Progenitor cell of endocrine pancreas (in vitro differentiated cells): Measurements from ENCODE around the gene CASP12. TPM values are rescaled to one million over a fixed set of nuclear protein-coding genes. Genes with fewer than 3 reads are reported as not detected.

Experiments used
- DNase-seq: peaks from one replicate; pipeline ENCODE4 v3.0.0; 2021; ENCODE audit warnings: low spot score; ENCODE audit not compliant: unreplicated experiment
- H3K27ac Mint-ChIP-seq: 2 replicates; pipeline ENCODE4 v1.8.0; 2021; ENCODE audit warnings: mild to moderate bottlenecking, moderate library complexity, mixed read lengths
- H3K27me3 Mint-ChIP-seq: 2 replicates; pipeline ENCODE4 v1.8.0; 2021; ENCODE audit warnings: mixed read lengths
- H3K36me3 Mint-ChIP-seq: 2 replicates; pipeline ENCODE4 v1.8.0; 2022; ENCODE audit warnings: mixed read lengths; ENCODE audit not compliant: insufficient read depth
- H3K4me1 Mint-ChIP-seq: 2 replicates; pipeline ENCODE4 v1.8.0; 2021; ENCODE audit warnings: low read depth, mixed read lengths
- H3K4me3 Mint-ChIP-seq: 2 replicates; pipeline ENCODE4 v1.8.0; 2021; ENCODE audit warnings: low read depth, mild to moderate bottlenecking, moderate library complexity, mixed read lengths
- H3K9me3 Mint-ChIP-seq: 2 replicates; pipeline ENCODE4 v1.8.0; 2021; ENCODE audit warnings: low read depth, mixed read lengths
- total RNA-seq: library from RNA; stranded (reverse); gene quantifications from 2 replicates; pipeline ENCODE4 v1.2.1, GENCODE V29; 2021
- TF ChIP-seq, protein P1 (sequence below): fragments of 200-600 bp; sonication (generic); IDR thresholded peaks from one replicate; pipeline ENCODE4 v1.5.0; 2021; ENCODE audit warnings: antibody characterized with exemption, mild to moderate bottlenecking; ENCODE audit not compliant: unreplicated experiment

Gene CASP12
- total RNA-seq, 1 donor from 2014 or later = not detected

DNA sequence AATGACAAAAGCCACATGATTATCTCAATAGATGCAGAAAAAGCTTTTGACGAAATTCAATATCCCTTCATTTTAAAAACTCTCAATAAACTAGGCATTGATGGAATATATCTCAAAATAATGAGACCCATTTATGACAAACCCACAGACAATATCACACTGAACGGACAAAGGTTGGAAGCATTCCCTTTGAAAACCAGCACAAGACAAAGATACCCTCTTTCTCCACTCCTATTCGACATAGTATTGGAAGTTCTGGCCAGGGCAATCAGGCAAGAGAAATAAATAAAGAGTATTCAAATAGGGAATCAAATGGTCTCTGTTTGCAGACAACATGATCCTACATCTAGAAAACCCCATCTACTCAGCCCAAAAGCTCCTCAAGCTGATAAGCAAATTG is 52.0 kb downstream of the CASP12 start:
- H3K36me3 Mint-ChIP-seq = no peaks in the 10 kb centered on the region
- no peak overlapping the region for H3K4me3 Mint-ChIP-seq
- TF ChIP-seq, protein P1, sequence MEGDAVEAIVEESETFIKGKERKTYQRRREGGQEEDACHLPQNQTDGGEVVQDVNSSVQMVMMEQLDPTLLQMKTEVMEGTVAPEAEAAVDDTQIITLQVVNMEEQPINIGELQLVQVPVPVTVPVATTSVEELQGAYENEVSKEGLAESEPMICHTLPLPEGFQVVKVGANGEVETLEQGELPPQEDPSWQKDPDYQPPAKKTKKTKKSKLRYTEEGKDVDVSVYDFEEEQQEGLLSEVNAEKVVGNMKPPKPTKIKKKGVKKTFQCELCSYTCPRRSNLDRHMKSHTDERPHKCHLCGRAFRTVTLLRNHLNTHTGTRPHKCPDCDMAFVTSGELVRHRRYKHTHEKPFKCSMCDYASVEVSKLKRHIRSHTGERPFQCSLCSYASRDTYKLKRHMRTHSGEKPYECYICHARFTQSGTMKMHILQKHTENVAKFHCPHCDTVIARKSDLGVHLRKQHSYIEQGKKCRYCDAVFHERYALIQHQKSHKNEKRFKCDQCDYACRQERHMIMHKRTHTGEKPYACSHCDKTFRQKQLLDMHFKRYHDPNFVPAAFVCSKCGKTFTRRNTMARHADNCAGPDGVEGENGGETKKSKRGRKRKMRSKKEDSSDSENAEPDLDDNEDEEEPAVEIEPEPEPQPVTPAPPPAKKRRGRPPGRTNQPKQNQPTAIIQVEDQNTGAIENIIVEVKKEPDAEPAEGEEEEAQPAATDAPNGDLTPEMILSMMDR = no peak
- no peaks in the 10 kb centered on the region for H3K27me3 Mint-ChIP-seq
- H3K27ac Mint-ChIP-seq = no peak overlapping the region
- H3K4me1 Mint-ChIP-seq = no peaks in the 10 kb centered on the region
- peaks cover 10% of the 10 kb centered on the region for H3K9me3 Mint-ChIP-seq
- DNase-seq = no peak

DNA sequence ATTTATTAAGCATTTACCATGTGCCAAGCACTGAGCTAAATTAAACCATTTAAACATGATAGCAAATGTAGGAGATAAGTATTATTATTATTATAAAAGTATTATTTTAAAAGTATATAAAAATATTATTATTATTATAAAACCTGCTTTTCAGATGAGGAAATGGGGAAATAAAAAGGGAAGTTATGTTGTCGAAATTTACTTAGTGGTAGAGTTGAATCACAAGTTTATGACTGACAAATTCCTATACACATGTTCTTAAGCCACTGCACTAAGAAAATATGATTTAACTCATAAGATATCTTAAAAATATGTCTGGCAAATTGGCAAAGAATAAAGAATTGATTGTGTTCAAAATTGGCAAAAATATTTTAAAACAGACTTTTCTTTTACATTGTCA is 53.8 kb downstream of the CASP12 start:
- no peak for DNase-seq
- Mint-ChIP-seq H3K27ac (no peak overlapping the region), H3K4me1 (no peaks in the 10 kb centered on the region), H3K27me3 (no peaks in the 10 kb centered on the region), H3K36me3 (no peaks in the 10 kb centered on the region), H3K4me3 (no peak overlapping the region), H3K9me3 (peaks cover 13% of the 10 kb centered on the region)
- TF ChIP-seq, protein P1 = no peak

DNA sequence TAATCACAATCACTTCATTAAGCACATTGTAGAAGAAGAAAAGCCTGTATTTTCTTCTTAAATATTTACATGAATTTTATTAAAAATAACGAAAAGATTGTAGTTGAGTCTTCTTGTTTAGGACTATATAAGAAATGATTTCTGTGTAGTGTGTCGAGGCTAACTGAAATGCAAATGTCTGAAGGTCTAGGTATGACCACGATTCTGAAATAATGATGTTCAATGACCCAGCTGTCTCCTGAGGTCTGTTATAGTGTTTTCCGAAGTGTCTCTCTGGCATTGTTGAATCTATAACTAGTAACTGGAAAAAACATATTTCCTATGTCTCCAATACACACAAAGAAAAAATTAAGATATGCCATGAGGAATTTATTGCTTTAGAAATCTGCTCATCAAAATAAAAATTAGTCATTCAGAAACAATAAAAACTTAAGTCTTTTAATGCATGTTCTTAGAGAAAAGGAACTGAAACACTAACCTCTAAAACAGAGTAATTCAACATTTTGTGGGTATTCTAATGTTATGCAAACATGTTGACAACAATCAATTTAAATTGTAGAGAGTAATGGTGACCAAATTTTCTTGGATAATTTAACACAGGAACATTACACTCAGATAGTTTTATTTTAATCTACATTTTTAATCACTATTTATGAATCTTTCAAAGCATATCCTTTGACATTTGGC is 55.0 kb downstream of the CASP12 start:
- Mint-ChIP-seq H3K36me3 (no peaks in the 10 kb centered on the region), H3K4me1 (no peaks in the 10 kb centered on the region), H3K9me3 (peaks cover 13% of the 10 kb centered on the region), H3K27me3 (no peaks in the 10 kb centered on the region), H3K27ac (no peak overlapping the region), H3K4me3 (no peak overlapping the region)
- TF ChIP-seq, protein P1 = no peak
- no peak for DNase-seq

DNA sequence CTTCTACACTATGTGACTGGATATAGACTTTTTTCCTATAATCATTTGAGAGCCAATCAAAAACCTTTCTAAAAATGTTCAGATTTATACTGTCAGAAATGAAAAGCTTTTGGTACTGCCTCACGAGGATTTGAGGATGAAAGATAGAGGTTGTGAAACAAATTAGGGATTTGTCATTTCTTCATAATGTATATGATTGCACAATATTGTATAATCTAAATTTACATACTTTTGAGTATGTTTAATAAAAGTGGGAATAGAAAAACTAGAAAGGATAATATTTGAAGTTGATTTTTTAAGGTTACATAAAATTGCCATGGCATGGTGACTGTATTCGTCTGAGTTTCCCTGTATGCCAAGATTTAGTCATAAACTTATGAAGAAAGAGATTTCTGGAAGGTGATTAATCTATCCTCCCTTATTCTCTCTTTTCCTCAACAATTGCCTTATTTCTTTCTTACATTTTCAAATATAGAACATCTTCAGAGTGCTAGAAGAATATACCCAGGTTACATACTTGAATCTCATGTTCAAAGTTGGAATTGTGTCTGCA is 56.2 kb downstream of the CASP12 start:
- no peaks in the 10 kb centered on the region for H3K36me3 Mint-ChIP-seq
- H3K27ac Mint-ChIP-seq = no peak overlapping the region
- H3K4me1 Mint-ChIP-seq = no peaks in the 10 kb centered on the region
- H3K4me3 Mint-ChIP-seq = no peak overlapping the region
- no peak for DNase-seq
- no peaks in the 10 kb centered on the region for H3K27me3 Mint-ChIP-seq
- peaks cover 13% of the 10 kb centered on the region for H3K9me3 Mint-ChIP-seq
- TF ChIP-seq, protein P1 = no peak

DNA sequence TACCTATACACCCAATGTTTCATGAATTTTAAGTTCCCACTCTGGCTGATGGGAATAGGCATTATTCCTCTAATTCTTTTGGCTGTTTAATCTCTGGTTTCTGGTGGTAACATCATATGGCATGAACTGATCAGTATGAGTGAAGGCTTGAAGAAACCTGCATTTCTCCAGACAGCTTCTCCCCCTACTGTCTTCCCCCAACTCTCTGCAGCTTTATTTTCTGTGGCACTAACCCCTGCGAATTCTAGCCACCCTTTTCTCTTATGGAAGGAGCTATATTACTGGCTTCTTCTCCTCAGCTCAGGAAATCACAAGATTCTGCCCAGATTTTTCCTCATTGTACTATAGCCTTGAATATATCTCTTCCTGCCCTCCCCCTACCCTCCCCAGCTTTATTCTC is 57.1 kb downstream of the CASP12 start:
- no peaks in the 10 kb centered on the region for H3K27me3 Mint-ChIP-seq
- H3K36me3 Mint-ChIP-seq = no peaks in the 10 kb centered on the region
- no peak overlapping the region for H3K27ac Mint-ChIP-seq
- peaks cover 5% of the 10 kb centered on the region for H3K9me3 Mint-ChIP-seq
- no peak overlapping the region for H3K4me3 Mint-ChIP-seq
- H3K4me1 Mint-ChIP-seq = no peaks in the 10 kb centered on the region
- TF ChIP-seq, protein P1 = no peak
- no peak for DNase-seq
